ENCODE data around the gene EDEM3. TPM values are rescaled to one million over a fixed set of nuclear protein-coding genes. Genes with fewer than 3 reads are reported as not detected.
"Not testable (repeated sequence)": the region's sequence is repeated elsewhere in the genome, so short reads cannot be mapped to it uniquely, and the experiment has no call there.

Gene EDEM3
- total RNA-seq, 3 donors from 2014 or later = 42.3 to 44.5 (median 43.2) TPM

- no peaks in the 10 kb centered on the region for H3K27me3 ChIP-seq
- H3K9me3 ChIP-seq = peaks cover 10 to 12% of the 10 kb centered on the region in 2 donors
- no peaks in the 10 kb centered on the region for H3K36me3 ChIP-seq
- intact Hi-C loops (cut with DNase I; ENCODE audit: low total_unique reads) = no loop called here
- no peak for TF ChIP-seq CTCF (IDR thresholded peaks at IDR 0.05)
- peak in 1 of 3 donors; percentile 54 for TF ChIP-seq POLR2AphosphoS5 (IDR thresholded peaks at IDR 0.05)
- TF ChIP-seq POLR2A (IDR thresholded peaks at IDR 0.05) = no peak
- no peak for DNase-seq (ENCODE audit: low spot score in 2 of 2)
- no peak overlapping the region for H3K27ac ChIP-seq
- no peak overlapping the region for H3K4me3 ChIP-seq
- H3K4me1 ChIP-seq = no peaks in the 10 kb centered on the region
These were observed 70.2 kb downstream of the EDEM3 start for GRCh38 chr1:184684285-184685074.

- intact Hi-C loops (cut with DNase I; ENCODE audit: low total_unique reads) = no loop called here
- no peak for DNase-seq (ENCODE audit: low spot score in 2 of 2)
- Histone ChIP-seq H3K4me3 (no peak overlapping the region), H3K9me3 (peaks cover 10 to 12% of the 10 kb centered on the region in 2 donors), H3K4me1 (no peaks in the 10 kb centered on the region), H3K27ac (no peak overlapping the region), H3K27me3 (no peaks in the 10 kb centered on the region), H3K36me3 (no peaks in the 10 kb centered on the region)
- TF ChIP-seq POLR2AphosphoS5 (IDR thresholded peaks at IDR 0.05) (no peak), POLR2A (IDR thresholded peaks at IDR 0.05) (no peak), CTCF (IDR thresholded peaks at IDR 0.05) (no peak)
These were observed 71.7 kb downstream of the EDEM3 start for GRCh38 chr1:184682956-184683355.

- H3K4me3 ChIP-seq; H3K4me1 ChIP-seq; H3K27ac ChIP-seq; DNase-seq (ENCODE audit: low spot score in 2 of 2); H3K36me3 ChIP-seq; H3K27me3 ChIP-seq; intact Hi-C loops (cut with DNase I; ENCODE audit: low total_unique reads): not testable (repeated sequence)
- H3K9me3 ChIP-seq = peaks cover 10 to 12% of the 10 kb centered on the region in 2 donors
These were observed 73.9 kb downstream of the EDEM3 start for GRCh38 chr1:184680611-184681225.

- not testable (repeated sequence) for H3K4me1 ChIP-seq
These were observed 75.2 kb downstream of the EDEM3 start for GRCh38 chr1:184679472-184679871.

GRCh38 chr1:184677344-184677743 lies 77.3 kb downstream of the EDEM3 start:
- H3K4me1 ChIP-seq = no peaks in the 10 kb centered on the region
- no peak for TF ChIP-seq POLR2A (IDR thresholded peaks at IDR 0.05)
- TF ChIP-seq POLR2AphosphoS5 (IDR thresholded peaks at IDR 0.05) = no peak
- no peak for TF ChIP-seq CTCF (IDR thresholded peaks at IDR 0.05)
- H3K27ac ChIP-seq = no peak overlapping the region
- no peaks in the 10 kb centered on the region for H3K36me3 ChIP-seq
- H3K9me3 ChIP-seq = peaks cover 10 to 12% of the 10 kb centered on the region in 2 donors
- intact Hi-C loops (cut with DNase I; ENCODE audit: low total_unique reads) = loop anchor here (5.0 kb wide), 1 partner anchor 850 kb away; no protein-coding TSS in a partner anchor
- no peak for DNase-seq (ENCODE audit: low spot score in 2 of 2)
- no peaks in the 10 kb centered on the region for H3K27me3 ChIP-seq
- no peak overlapping the region for H3K4me3 ChIP-seq

More at GRCh38 chr1:184679472-184679871, 75.2 kb downstream of the EDEM3 start:
- not testable (repeated sequence) for H3K27ac ChIP-seq; DNase-seq (ENCODE audit: low spot score in 2 of 2); H3K4me3 ChIP-seq; H3K36me3 ChIP-seq; H3K27me3 ChIP-seq
- intact Hi-C loops (cut with DNase I; ENCODE audit: low total_unique reads) = loop anchor here (5.0 kb wide), 1 partner anchor 852 kb away; no protein-coding TSS in a partner anchor
- peaks cover 10 to 12% of the 10 kb centered on the region in 2 donors for H3K9me3 ChIP-seq

GRCh38 chr1:184673305-184673704 lies 81.4 kb downstream of the EDEM3 start:
- Histone ChIP-seq H3K36me3 (no peaks in the 10 kb centered on the region), H3K27ac (no peak overlapping the region), H3K9me3 (no peaks in the 10 kb centered on the region), H3K4me3 (no peak overlapping the region), H3K4me1 (no peaks in the 10 kb centered on the region), H3K27me3 (no peaks in the 10 kb centered on the region)
- intact Hi-C loops (cut with DNase I; ENCODE audit: low total_unique reads) = no loop called here
- no peak for DNase-seq (ENCODE audit: low spot score in 2 of 2)
- no peak for TF ChIP-seq POLR2AphosphoS5 (IDR thresholded peaks at IDR 0.05)
- TF ChIP-seq CTCF (IDR thresholded peaks at IDR 0.05) = no peak
- no peak for TF ChIP-seq POLR2A (IDR thresholded peaks at IDR 0.05)

All from breast epithelium (tissue), 4 donors.